Esophagus (tissue), 2 donors: Measurements from ENCODE around the gene PMEPA1. TPM values are rescaled to one million over a fixed set of nuclear protein-coding genes. Genes with fewer than 3 reads are reported as not detected.

Experiments
- H3K27ac ChIP-seq, 2 donors: one replicate each; pipeline ENCODE4 v1.5.1; 2013; ENCODE audit warnings: low read depth in 2 of 2, mild to moderate bottlenecking in 2 of 2, inconsistent platforms in 1 of 2, low read length in 1 of 2, moderate library complexity in 1 of 2
- H3K27me3 ChIP-seq, 2 donors: one replicate each; pipeline ENCODE4 v1.6.1; 2013; ENCODE audit warnings: low read length in 2 of 2, control low read depth in 1 of 2, mild to moderate bottlenecking in 1 of 2; ENCODE audit not compliant: insufficient read depth in 2 of 2, control insufficient read depth in 1 of 2
- H3K36me3 ChIP-seq, 2 donors: one replicate each; pipeline ENCODE4 v1.6.1; 2013; ENCODE audit warnings: low read length in 1 of 2; ENCODE audit not compliant: control insufficient read depth in 2 of 2, insufficient read depth in 2 of 2
- H3K4me1 ChIP-seq, 2 donors: one replicate each; pipeline ENCODE4 v1.6.1; 2013; ENCODE audit warnings: low read length in 1 of 2; ENCODE audit not compliant: control insufficient read depth in 2 of 2, insufficient read depth in 2 of 2
- H3K4me3 ChIP-seq, 2 donors: one replicate each; pipeline ENCODE4 v1.5.1; 2013; ENCODE audit warnings: low read length in 2 of 2, mild to moderate bottlenecking in 2 of 2, low read depth in 1 of 2, moderate library complexity in 1 of 2
- H3K9me3 ChIP-seq, 2 donors: one replicate each; pipeline ENCODE4 v1.6.1; 2013; ENCODE audit warnings: mild to moderate bottlenecking in 2 of 2, low read depth in 1 of 2, low read length in 1 of 2, moderate library complexity in 1 of 2; ENCODE audit not compliant: control insufficient read depth in 2 of 2, insufficient read depth in 1 of 2
- WGBS, 2 donors: extraction: QIAGEN DNeasy Blood & Tissue Kit; methylation state at CpG; one replicate each; pipeline ENCODE4 v1.1.7; 2013; 5-methylcytosine and 5-hydroxymethylcytosine counted together
- polyA plus RNA-seq, 2 donors: library from polyadenylated mRNA; stranded (reverse); fragments of 200-250 nt; gene quantifications; one replicate each; pipeline ENCODE4 v1.2.3, GENCODE V29; 2013
- donor health status: healthy with polysubstance abuse.
- donor health status: Bipolar disorder and iron deficiency.

PMEPA1 gene
- polyA plus RNA-seq, 2 donors, result 2.8 to 2.9 TPM

- no peaks in the 10 kb centered on the region for H3K9me3 ChIP-seq
- WGBS, 2 donors, result 42 to 48% methylated on average over 17 of the region's 17 CpGs
- H3K4me1 ChIP-seq, result peaks cover 4 to 18% of the 10 kb centered on the region in 2 donors
- peak overlapping the region; percentile 52 to 72 for H3K27ac ChIP-seq
- no peaks in the 10 kb centered on the region for H3K27me3 ChIP-seq
- no peak overlapping the region for H3K4me3 ChIP-seq
- peaks cover 0 to 2% of the 10 kb centered on the region in 2 donors for H3K36me3 ChIP-seq
Observed at GRCh38 chr20:57698116-57698866, 11.5 kb downstream of the PMEPA1 start.

- H3K36me3 ChIP-seq, result peaks cover 0 to 2% of the 10 kb centered on the region in 2 donors
- WGBS, 2 donors, result 64 to 74% methylated on average over 7 of the region's 7 CpGs
- no peak overlapping the region for H3K27ac ChIP-seq
- H3K4me3 ChIP-seq, result no peak overlapping the region
- H3K9me3 ChIP-seq, result no peaks in the 10 kb centered on the region
- peaks cover 4 to 25% of the 10 kb centered on the region in 2 donors for H3K4me1 ChIP-seq
- H3K27me3 ChIP-seq, result no peaks in the 10 kb centered on the region
Observed at GRCh38 chr20:57697543-57697942, 12.3 kb downstream of the PMEPA1 start.

GRCh38 chr20:57696401-57696961 lies 13.3 kb downstream of the PMEPA1 start:
- H3K4me3 ChIP-seq, result no peak overlapping the region
- peaks cover 4 to 27% of the 10 kb centered on the region in 2 donors for H3K4me1 ChIP-seq
- no peaks in the 10 kb centered on the region for H3K9me3 ChIP-seq
- peaks cover 0 to 2% of the 10 kb centered on the region in 2 donors for H3K36me3 ChIP-seq
- H3K27me3 ChIP-seq, result no peaks in the 10 kb centered on the region
- no peak overlapping the region for H3K27ac ChIP-seq
- WGBS, 2 donors, result 92% methylated on average over 12 of the region's 12 CpGs

- Histone ChIP-seq H3K4me3 (no peak overlapping the region), H3K36me3 (peaks cover 0 to 2% of the 10 kb centered on the region in 2 donors), H3K27ac (no peak overlapping the region), H3K4me1 (peaks cover 4 to 27% of the 10 kb centered on the region in 2 donors), H3K9me3 (no peaks in the 10 kb centered on the region), H3K27me3 (no peaks in the 10 kb centered on the region)
- WGBS, 2 donors, result 70 to 72% methylated on average over 5 of the region's 5 CpGs
Observed at GRCh38 chr20:57695940-57696339, 13.9 kb downstream of the PMEPA1 start.

GRCh38 chr20:57695012-57695411 lies 14.8 kb downstream of the PMEPA1 start:
- Histone ChIP-seq H3K4me3 (no peak overlapping the region), H3K4me1 (peaks cover 4 to 27% of the 10 kb centered on the region in 2 donors), H3K36me3 (peaks cover 0 to 2% of the 10 kb centered on the region in 2 donors), H3K27ac (peak overlapping the region; percentile 36 to 52), H3K9me3 (no peaks in the 10 kb centered on the region), H3K27me3 (no peaks in the 10 kb centered on the region)
- WGBS, 2 donors, result 53 to 55% methylated on average over 11 of the region's 11 CpGs

GRCh38 chr20:57694481-57694880 lies 15.3 kb downstream of the PMEPA1 start:
- Histone ChIP-seq H3K27me3 (no peaks in the 10 kb centered on the region), H3K27ac (no peak overlapping the region), H3K4me3 (no peak overlapping the region), H3K4me1 (peaks cover 4 to 27% of the 10 kb centered on the region in 2 donors), H3K9me3 (no peaks in the 10 kb centered on the region), H3K36me3 (peaks cover 0 to 2% of the 10 kb centered on the region in 2 donors)
- WGBS, 2 donors, result 85% methylated on average over 4 of the region's 4 CpGs

GRCh38 chr20:57693670-57694329 lies 16.0 kb downstream of the PMEPA1 start:
- Histone ChIP-seq H3K9me3 (no peaks in the 10 kb centered on the region), H3K4me1 (peaks cover under 1 to 24% of the 10 kb centered on the region in 2 donors), H3K36me3 (peaks cover 0 to 2% of the 10 kb centered on the region in 2 donors), H3K27me3 (no peaks in the 10 kb centered on the region), H3K4me3 (no peak overlapping the region), H3K27ac (no peak overlapping the region)
- 59 to 66% methylated on average over 7 of the region's 7 CpGs for WGBS, 2 donors

GRCh38 chr20:57693002-57693582 lies 16.7 kb downstream of the PMEPA1 start:
- 46 to 48% methylated on average over 20 of the region's 20 CpGs for WGBS, 2 donors
- Histone ChIP-seq H3K27me3 (no peaks in the 10 kb centered on the region), H3K9me3 (no peaks in the 10 kb centered on the region), H3K36me3 (peaks cover 0 to 2% of the 10 kb centered on the region in 2 donors), H3K4me3 (no peak overlapping the region), H3K27ac (no peak overlapping the region), H3K4me1 (peaks cover 0 to 23% of the 10 kb centered on the region in 2 donors)

- no peaks in the 10 kb centered on the region for H3K27me3 ChIP-seq
- no peaks in the 10 kb centered on the region for H3K9me3 ChIP-seq
- H3K27ac ChIP-seq, result no peak overlapping the region
- peaks cover 0 to 23% of the 10 kb centered on the region in 2 donors for H3K4me1 ChIP-seq
- WGBS, 2 donors, result 83 to 87% methylated on average over 10 of the region's 10 CpGs
- H3K36me3 ChIP-seq, result peaks cover 0 to 2% of the 10 kb centered on the region in 2 donors
- no peak overlapping the region for H3K4me3 ChIP-seq
Observed at GRCh38 chr20:57692393-57692792, 17.4 kb downstream of the PMEPA1 start.
